NCI-H2196 treated with DMSO at 0.1 percent for 48 hours (cell line): ENCODE measurements around the gene CRB2.

ENCODE experiments used
- DNase-seq: peaks from one replicate; lab custom pipeline; 2025; ENCODE audit not compliant: unreplicated experiment; lab: John Stamatoyannopoulos, UW

The CRB2 gene

DNA sequence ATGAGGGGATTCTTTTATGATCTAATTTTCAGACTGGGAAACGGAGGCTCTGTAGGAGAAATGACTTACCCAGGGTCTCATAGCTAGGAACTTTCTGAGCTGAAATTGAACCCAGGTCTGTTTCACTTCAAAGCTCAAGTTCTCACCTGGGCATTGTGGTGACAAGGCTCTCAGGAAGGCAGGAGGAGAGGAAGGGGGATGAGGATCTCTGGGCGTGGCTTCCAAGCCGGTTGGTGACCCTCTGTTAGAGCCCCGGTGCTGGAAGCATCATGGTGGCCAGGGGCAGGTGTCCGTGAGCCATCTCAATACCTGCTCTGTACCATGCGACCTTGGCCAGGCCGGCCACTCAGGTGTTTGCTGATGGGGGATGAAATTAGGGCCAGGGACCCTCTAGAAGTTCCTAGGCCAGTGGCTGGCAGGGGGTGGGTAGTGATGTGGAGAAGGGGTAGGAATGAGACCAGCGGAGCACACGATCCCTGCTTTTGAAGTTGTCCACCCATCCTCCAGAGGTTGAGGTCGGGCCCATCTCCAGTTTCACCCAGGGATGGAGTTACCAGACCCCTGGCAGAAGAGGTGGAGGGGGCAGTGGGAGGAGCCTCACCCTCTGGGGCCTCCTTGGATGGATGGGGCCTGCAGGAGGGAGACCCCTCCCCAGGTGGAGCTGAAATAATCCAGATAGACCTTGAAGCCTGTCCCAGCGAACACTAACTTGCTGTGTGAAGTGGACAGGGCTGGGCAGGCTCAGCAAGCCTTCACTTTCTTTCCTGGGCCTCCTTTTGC is 5.9 kb downstream of the CRB2 start:
- DNase-seq: no peak

DNA sequence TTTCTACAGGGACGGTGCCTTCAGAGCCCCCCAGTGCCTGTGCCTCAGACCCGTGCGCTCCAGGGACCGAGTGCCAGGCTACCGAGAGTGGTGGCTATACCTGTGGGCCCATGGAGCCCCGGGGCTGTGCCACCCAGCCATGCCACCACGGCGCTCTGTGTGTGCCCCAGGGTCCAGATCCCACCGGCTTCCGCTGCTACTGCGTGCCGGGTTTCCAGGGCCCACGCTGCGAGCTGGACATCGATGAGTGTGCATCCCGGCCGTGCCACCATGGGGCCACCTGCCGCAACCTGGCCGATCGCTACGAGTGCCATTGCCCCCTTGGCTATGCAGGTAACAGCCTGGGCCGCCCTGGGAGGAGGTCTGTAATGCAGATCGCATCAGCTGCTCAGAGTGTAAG is 6.9 kb downstream of the CRB2 start:
- DNase-seq: no peak

DNA sequence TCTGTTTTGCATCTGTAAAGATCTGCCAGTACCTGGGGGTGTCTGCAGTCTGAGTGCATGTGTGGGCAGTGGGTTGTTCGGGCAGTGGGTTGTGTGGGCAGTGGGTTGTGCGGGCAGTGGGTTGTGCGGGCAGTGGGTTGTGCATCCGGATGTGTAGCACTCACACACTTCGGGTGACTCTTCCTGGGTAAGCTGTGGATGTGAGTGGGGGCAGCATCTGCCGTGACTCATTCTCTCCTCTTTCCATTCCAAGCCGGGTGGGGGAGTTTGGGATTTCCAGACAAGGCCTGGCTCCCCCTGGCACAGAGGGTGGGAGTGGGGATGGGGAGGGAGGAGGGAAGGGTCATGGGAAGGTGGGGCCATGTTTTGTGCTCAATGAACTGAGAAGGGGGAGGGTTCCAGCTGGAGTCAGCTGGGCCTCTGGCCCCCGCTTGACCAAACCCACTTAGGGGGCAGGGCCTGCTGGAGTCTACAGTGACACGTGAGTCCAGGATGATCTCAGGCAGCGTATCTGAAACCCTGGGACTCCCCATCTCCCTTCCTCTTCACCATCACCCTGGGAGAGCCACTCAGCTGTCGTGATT is 8.3 kb downstream of the CRB2 start:
- DNase-seq: no peak

DNA sequence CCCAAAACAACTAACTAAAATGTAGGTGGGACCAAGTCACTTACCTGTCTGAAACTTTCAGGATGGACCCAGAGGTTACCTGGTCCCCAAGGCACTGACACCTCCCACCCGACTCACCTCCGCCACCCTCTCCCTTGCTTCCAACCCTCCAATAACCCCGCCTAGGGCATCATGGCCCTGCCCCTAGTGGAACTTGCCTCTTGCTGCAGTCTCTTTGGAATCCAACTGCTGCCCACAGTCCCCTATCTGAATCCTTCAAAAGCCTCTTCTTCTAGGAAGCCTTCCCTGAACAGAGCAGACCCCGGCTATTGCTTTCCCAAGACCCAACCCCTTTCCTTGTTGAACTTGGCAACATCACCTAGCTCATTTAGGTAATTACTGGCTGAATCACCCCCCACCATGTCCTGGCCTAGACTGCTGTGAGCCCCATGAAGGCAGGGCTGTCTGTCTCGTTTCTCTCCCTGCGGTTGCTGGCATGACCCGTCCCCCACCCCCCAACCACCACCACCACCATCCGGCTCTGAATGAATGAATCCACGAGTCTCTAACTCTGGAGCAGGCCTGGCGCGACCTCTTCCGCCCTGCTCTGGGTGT is 9.4 kb downstream of the CRB2 start:
- DNase-seq: no peak

DNA sequence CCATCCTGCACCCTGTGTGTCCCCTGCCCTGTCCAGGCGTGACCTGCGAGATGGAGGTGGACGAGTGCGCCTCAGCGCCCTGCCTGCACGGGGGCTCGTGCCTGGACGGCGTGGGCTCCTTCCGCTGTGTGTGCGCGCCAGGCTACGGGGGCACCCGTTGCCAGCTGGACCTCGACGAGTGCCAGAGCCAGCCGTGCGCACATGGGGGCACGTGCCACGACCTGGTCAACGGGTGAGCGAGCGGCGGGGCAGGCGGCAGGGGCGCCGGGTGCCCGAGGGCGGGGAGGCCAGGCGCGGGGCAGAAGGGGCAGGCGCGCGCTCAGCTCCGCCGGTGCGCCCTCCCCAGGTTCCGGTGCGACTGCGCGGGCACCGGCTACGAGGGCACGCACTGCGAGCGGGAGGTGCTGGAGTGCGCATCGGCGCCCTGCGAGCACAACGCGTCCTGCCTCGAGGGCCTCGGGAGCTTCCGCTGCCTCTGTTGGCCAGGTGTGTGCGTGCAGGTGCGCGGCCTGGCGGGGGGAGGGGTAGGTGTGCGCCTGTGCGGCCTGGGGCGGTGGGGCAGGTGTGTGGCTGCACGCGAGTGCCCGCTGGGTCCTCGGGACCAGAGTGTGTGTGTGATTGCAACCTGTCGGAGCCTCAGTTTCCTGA is 10.0 kb downstream of the CRB2 start:
- no peak for DNase-seq

DNA sequence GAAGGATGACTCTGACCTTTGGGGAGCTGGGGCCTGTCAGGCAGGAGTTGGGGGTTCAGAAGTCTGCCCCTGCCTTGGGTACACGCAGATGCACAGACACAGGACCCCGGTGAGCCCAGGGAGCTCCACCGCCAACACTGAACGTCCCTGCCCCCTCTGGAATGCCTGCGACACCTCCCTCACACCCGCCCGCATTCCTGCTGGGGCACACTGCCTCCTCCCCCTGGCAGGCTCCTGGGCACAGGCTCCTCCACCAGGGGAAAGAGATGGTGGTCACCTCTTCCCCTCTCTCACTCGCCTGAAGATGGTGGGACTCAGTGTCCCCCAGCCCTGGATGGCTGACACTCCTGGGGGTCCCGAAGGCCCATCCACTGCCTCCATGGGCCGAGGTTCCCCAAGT is 12.0 kb downstream of the CRB2 start:
- DNase-seq: no peak

DNA sequence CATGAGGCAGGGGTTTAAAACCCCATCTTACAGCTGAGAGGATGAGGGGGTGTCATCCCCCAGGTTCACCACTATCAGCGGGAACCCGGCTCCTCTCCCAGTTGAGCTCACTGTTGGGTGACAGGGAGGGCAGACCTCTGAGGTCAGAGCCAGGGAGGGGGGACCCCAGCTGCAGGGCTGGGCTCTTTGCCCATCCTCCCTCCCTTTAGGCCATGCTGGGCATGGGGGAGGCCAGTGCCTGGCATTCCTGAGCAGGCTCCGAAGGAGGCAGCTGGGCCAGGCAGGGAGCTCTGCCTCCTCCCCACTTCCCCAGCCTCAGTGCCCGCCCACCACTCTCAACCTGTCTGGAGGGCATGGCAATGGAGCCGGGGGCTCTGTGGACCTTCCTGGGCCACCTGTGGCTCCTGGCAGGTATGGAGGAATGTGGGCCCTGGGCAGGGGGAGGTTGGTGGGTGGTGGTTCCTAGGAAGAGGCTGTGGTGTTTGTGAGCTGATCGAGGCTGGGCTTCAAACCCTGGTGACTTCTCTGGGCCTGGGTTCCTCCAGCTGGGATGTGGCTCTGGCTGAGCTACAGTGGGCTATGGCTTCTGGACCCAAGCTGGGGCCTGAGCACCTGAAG is 12.6 kb downstream of the CRB2 start:
- no peak for DNase-seq

DNA sequence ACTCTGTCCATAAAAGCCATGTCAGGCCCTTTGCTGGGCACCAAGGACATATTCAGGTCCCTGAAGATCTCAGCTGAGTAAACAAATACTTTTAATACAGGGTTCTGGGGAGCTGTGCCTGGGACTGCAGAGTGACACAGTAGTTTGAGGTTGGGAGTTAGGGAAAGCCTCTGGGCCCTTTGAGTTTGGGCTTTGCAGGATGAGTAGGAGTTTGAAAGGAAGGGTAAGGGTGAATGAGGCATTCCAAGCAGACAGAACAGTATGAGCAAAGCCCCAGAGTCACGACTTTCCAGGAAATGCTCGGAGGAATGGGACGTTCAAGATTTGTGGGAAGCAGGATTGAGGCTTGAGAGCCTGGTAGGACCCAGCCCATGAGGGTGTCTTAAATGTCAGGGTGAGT is 13.3 kb downstream of the CRB2 start:
- DNase-seq: no peak

DNA sequence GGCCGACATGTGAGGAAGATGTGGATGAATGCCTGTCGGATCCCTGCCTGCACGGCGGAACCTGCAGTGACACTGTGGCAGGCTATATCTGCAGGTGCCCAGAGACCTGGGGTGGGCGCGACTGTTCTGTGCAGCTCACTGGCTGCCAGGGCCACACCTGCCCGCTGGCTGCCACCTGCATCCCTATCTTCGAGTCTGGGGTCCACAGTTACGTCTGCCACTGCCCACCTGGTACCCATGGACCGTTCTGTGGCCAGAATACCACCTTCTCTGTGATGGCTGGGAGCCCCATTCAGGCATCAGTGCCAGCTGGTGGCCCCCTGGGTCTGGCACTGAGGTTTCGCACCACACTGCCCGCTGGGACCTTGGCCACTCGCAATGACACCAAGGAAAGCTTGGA is 14.1 kb downstream of the CRB2 start:
- DNase-seq: no peak

DNA sequence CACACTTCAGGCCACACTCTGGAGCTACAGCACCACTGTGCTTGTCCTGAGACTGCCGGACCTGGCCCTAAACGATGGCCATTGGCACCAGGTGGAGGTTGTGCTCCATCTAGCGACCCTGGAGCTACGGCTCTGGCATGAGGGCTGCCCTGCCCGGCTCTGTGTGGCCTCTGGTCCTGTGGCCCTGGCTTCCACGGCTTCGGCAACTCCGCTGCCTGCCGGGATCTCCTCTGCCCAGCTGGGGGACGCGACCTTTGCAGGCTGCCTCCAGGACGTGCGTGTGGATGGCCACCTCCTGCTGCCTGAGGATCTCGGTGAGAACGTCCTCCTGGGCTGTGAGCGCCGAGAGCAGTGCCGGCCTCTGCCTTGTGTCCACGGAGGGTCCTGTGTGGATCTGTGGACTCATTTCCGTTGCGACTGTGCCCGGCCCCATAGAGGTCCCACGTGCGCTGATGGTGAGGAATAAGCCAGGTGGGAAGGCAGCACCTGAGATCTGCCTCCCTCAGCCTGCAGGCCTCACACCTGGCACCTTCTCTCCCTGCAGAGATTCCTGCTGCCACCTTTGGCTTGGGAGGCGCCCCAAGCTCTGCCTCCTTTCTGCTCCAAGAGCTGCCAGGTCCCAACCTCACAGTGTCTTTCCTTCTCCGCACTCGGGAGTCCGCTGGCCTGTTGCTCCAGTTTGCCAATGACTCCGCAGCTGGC is 14.7 kb downstream of the CRB2 start:
- DNase-seq: no peak

DNA sequence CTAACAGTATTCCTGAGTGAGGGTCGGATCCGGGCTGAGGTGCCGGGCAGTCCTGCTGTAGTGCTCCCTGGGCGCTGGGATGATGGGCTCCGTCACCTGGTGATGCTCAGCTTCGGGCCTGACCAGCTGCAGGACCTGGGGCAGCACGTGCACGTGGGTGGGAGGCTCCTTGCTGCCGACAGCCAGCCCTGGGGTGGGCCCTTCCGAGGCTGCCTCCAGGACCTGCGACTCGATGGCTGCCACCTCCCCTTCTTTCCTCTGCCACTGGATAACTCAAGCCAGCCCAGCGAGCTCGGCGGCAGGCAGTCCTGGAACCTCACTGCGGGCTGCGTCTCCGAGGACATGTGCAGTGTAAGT is 15.2 kb downstream of the CRB2 start:
- DNase-seq: no peak

DNA sequence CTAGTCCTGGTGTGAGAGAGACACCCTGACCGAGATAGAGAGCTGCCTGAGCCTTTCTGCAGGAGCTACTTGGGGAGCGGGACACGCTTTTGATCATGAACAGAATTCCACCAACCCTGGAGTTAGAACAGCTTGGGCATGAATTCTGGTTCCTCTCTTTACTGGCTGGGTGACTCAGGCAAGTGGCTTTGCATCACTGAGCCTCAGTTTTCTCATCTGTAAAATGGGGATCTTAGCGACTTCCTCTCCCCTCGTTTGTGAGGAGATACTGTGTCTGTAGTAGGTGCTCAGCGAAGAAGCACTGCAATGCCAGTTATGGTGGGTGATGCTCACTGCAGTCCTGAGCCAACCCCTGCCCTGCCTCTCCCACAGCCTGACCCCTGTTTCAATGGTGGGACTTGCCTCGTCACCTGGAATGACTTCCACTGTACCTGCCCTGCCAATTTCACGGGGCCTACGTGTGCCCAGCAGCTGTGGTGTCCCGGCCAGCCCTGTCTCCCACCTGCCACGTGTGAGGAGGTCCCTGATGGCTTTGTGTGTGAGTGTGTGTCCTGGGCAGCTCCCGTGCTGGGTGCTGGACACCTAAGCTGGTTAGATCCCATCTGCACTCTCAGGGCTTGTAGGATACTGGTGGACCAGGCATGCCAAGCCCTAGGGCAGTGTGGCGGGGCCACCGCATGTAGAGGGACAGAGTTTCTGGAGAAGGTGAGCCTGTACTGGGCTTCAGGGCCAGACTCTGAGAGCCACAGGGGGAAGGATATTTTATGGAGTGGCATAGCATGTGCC is 16.0 kb downstream of the CRB2 start:
- no peak for DNase-seq

DNA sequence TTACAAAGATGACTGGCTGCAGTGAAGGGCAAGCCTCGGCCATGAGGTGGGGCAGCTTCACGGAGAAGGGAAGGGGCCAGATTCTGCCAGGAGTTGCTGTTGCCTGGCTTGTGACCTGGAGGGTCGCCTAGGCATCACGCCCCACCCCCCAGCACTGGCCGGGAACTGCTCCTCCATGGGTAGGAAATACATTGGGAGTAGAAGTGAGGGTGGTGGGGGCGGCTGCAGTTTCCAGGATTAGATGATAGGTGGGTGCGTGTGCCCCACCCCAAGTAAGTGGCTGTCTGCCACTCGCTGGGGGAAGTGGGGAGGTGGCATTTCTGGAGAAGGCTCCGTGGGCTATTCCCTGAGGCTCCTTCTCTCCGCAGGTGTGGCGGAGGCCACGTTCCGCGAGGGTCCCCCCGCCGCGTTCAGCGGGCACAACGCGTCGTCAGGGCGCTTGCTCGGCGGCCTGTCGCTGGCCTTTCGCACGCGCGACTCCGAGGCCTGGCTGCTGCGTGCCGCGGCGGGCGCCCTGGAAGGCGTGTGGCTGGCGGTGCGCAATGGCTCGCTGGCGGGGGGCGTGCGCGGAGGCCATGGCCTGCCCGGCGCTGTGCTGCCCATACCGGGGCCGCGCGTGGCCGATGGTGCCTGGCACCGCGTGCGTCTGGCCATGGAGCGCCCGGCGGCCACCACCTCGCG is 16.9 kb downstream of the CRB2 start:
- no peak for DNase-seq

DNA sequence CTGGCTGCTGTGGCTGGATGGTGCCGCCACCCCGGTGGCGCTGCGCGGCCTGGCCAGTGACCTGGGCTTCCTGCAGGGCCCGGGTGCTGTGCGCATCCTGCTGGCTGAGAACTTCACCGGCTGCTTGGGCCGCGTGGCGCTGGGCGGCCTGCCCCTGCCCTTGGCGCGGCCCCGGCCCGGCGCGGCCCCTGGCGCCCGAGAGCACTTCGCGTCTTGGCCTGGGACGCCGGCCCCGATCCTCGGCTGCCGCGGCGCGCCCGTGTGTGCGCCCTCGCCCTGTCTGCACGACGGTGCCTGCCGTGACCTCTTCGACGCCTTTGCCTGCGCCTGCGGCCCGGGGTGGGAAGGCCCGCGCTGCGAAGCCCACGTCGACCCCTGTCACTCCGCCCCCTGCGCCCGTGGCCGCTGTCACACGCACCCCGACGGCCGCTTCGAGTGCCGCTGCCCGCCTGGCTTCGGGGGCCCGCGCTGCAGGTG is 17.5 kb downstream of the CRB2 start:
- no peak for DNase-seq

DNA sequence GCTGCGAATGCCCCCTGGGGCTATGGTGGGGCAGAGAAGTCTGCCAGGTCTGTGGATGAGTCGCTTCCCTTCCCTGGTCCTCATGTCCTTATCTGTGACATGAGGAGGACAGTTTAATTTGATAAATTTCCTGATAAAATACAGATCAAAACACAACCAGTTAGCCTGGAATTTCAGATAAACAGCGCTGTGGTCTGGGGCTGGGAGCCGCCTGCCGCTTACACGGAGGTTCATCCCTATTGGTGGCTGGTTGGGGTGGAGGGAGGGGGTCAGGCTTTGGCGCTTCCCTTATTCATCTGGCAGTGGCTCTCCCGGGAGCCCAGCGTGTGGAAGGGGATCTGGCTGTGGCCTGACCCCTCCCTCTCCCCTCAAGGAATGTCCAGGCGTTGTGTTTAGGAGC is 17.9 kb downstream of the CRB2 start:
- DNase-seq: no peak

DNA sequence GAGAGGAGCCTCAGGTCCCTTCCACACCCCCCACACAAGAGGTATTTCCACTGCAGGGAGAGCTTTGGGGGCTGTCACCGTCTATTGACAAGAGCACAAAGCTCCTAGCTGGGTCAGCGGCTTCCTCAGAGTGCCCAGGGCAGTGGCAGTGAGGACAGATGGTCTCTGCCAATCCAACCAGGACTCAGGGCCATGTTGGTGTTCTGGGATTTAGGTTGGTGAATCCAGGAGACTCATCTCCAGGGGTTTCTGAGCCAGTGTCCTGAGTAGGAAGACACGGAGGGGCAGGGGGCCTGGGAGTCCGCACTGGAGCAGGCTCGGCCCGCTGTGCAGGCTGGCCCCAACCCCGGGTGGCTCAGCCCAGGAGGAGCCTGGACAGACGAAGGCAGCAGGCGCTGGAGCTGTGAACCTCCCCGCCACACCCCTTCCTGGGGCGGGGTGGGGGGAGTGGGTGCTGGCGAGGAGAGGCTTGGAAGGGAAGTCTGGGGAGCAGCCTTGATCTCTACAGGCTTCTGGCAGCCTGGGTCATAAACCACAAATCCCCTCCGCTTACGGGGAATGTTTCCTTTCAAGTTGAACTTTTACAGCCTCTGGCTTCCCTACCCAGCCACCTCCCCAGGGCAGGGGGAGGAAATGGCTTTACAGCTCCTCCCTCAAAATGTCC is 19.6 kb downstream of the CRB2 start:
- no peak for DNase-seq

DNA sequence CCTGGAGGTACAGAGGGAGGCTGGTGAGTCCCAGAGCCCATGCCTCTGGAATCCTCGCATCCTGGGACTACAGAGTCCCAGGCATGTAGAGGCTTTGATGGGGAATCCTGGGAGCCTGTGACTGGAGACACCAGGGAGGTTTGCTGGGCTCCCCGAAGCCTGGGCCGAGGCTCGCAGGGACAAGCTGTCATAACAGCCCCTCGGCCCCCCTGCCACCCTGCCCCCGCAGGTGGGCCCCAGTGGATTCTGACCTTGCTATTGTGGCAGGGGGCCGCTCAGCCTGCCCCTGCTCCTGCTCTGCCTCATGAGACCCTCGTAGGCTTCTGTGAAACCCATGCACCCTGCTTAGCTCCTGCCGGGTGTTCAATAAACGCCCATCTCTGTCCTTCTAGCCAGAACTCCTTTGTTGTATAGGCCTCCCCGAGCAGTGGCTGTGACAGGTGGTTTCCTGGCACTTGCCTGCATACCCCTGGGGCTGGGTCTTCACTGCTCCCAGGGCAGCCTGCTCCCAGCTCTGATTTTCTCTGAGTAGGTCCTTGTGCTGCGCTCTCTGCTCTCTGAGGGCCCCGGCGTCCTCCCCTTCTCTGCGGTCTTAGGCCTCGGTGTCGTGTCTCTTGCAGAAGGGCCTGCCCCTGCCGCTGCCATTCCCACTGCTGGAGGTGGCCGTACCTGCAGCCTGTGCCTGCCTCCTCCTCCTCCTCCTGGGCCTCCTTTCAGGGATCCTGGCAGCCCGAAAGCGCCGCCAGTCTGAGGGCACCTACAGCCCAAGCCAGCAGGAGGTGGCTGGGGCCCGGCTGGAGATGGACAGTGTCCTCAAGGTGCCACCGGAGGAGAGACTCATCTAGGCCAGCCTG is 20.4 kb downstream of the CRB2 start:
- DNase-seq: no peak
